GM18505 (cell line): Measurements from ENCODE around the gene TAC3.
A peak's percentile ranks its signal among the peaks of the same experiment; 100 is the strongest.
"Not testable (repeated sequence)": the region's sequence is repeated elsewhere in the genome, so short reads cannot be mapped to it uniquely, and the experiment has no call there.

Experiments
- ATAC-seq: cut with Tn5 transposase; IDR thresholded peaks from one replicate; pipeline ENCODE4 v1.9.1; 2021; ENCODE audit not compliant: unreplicated experiment
- POLR2A ChIP-seq: IDR thresholded peaks from 4 replicates; pipeline ENCODE4 v1.6.1; 2011; ENCODE audit warnings: borderline replicate concordance; ENCODE audit not compliant: insufficient read depth, insufficient read length; ENCODE audit errors: extremely low read depth

The TAC3 gene

GRCh38 chr12:57019983-57020719 is 3.8 kb upstream of the TAC3 start:
- ATAC-seq: no peak
- no peak for TF ChIP-seq POLR2A

DNA sequence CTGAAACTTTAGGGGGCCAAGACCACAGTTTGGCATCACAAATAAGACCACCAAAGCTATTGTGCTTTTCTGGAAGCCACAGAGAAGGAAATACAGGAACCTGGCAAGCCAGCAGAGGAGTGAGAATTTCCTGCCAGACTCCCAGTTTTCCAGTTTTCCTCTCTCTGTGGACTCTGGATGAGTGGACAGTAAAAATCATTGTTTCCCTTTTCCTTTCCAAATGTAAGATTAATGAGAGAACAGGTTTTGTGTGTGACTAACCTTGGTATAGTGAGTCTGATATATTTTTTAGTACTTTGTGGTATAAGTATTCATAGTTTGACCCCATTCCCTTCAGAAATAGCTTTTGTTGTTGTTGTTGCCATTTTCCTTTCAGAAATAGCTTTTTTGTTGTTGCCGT is 2.6 kb upstream of the TAC3 start:
- ATAC-seq: no peak

DNA sequence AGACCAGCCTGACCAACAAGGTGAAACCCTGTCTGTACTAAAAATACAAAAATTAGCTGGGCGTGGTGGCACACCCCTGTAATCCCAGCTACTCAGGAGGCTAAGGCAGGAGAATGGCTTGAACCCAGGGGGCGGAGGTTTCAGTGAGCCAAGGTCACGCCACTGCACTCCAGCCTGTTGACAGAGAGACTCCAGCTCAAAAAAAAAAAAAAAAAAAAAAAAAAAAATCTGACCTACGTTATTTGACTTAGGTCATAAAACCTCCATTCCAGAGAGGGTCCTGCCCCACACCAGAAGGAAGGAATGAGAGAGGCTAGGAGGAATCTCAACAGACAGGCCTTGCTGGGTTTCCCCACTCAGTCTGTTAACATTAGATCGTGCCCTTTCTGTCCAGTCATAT is 2.0 kb upstream of the TAC3 start:
- not testable (repeated sequence) for ATAC-seq

More for the DNA sequence above, 2.6 kb upstream of the TAC3 start:
- no peak for TF ChIP-seq POLR2A

DNA sequence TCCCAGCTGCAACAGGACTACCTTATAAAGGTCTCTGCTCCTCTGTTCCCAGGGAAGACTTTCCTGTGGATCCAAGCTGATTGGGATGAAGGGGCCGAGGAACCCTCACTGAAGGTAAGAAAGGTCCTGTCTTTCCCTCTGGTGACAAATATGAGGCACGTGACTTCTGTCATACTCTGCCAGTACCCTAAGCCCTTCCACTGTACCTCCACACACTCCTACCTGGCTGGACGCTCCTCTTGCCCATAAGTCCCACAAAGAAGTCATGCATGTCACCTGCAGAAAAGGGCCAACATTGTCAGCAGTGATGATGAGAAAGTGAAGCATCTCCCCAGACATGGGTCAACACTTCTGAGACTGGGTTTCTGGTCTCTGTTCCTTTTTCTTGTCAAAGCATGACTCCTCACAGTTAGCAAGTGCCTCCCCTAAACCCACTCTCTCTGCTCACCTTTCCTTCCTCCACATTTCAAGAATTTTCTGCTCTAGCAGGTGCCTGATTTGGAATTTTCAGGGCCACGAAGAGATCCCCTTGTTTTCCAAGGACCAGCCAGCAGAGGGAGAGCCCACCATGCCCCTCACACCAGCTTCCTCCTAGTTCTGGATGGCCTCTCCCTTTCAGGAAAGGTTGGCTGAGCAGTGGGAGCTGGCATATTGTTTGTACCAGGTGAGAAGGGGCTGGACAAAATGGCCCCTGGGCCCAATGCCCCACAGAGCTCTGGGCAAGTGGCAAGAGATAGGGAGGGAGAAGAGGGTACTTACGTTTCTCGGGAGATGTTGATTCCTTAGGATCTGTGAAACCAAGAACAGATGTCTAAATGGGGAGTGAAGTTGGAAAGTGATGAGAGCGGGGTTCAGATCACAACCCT is 3.5 kb downstream of the TAC3 start:
- no peak for ATAC-seq

GRCh38 chr12:57011438-57012424 is 4.6 kb downstream of the TAC3 start:
- no peak for ATAC-seq
- no peak for TF ChIP-seq POLR2A

More for the DNA sequence above, 3.5 kb downstream of the TAC3 start:
- TF ChIP-seq POLR2A: no peak

GRCh38 chr12:57010627-57011247 is 5.6 kb downstream of the TAC3 start:
- TF ChIP-seq POLR2A: no peak
- no peak for ATAC-seq

DNA sequence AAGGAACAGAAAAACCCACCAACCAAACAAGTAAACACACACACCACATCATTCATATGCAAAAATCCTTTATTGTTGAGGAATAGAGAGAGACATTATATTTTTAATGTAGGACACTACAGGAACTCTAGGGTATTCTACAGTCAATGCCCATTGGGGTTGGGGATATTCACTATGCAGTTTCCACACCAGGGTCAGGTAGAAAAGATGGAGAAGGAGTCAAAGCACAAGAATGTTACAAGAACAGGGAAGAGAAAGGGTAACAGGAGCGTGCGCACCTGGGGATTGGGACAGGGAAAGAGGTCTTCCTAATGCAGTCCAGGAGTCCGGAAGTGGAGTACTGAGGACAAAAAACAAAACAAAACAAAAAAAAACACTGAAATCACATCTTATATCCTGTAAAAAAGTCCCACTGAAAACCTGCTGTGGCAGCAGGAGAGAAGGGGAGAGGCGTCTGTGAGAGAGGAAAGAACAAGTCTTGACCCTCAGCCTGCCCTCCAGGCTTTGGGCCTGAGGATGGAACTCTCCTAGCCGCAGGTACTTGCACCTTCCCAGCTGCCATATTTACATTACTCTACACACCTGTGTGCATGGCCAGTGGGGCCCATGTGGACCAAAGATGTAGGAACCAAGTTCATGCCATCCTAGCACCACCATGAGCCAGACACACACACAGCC is 6.2 kb downstream of the TAC3 start:
- TF ChIP-seq POLR2A: no peak
- ATAC-seq: no peak

DNA sequence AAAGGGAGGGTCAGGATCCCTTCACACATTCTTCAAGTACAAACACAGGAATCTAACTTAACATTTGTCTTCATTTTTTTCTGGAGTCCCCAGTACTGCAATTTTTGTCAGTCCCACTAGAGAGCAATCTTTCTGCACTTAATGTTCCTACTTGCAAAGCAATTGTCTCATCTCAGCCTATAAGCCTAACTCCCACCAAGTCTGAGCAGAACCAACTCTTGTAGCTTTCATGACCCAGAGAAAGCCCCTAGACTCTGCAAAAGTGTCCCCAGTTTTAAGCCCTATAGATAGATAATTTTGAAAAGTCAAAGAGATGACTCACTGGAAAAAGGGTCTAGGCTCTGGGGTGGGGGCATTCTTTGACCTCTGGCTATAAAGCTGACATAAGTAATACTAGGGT is 8.2 kb downstream of the TAC3 start:
- TF ChIP-seq POLR2A: no peak

DNA sequence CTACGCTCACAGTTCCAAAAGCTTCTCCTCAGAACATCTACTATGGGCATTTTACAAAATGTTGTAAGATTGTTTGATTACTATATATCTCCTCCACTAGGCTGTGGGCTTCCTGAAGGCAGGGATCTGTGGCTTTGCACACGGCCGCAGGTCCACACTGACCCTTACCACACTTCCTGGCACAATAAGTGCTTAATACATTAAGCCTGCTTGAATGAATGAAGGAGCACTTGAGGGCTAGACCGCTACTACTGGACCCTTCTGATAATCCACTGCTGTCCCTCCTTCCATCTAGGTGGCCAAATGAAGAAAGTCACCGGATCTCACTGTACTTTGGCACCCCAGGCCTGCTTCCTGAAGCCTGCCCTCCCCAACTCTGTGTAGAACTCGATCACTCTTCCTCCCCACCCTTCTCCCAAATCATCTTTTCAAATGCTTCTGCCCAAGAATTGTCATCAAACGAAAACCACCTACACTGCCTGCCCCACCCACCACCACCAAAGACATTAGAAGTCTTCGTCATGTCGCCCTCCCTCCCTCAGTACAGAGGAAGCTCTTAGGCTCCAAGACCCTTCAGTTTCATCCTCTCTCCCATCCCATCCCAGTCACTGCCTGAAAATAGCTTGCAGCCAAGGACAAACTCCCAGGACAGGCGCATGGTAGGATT is 9.4 kb downstream of the TAC3 start:
- TF ChIP-seq POLR2A: no peak
- no peak for ATAC-seq

More for the DNA sequence above, 8.2 kb downstream of the TAC3 start:
- ATAC-seq: no peak

- peak; percentile 76 for TF ChIP-seq POLR2A
- peak; percentile 65 for ATAC-seq
Observed at GRCh38 chr12:57005980-57006808, 10.1 kb downstream of the TAC3 start, which contains the start of gene ZBTB39. Gene ZBTB39 (minus strand): TSS chr12:57006546. CDS start chr12:57004917, 1,629 bp downstream.

DNA sequence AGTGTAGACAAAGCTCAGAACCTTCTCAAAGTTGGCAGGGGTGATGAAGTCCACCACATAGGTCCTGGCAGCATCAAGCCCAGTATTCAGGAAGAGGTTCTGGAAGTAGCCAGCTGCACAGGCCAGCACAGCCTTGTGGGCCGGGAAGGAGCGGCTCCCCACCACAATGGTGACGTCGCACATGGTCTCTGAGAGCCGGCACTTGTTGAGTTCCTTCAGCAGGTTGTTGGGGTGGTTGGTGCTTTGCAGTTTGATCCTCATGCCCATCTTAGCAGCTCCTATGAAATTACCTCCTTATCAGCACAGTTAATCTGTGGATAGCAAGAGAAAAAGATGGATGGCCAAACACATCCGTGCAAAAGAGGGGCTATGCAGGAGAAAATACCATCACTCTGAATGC is 11.7 kb downstream of the TAC3 start:
- no peak for TF ChIP-seq POLR2A
- no peak for ATAC-seq
